IMR-90 (cell line): ENCODE measurements around the gene SH3RF3. TPM values are rescaled to one million over a fixed set of nuclear protein-coding genes. Genes with fewer than 3 reads are reported as not detected.

ENCODE experiments used
- ATAC-seq: fragments of 200-7000 bp; cut with Tn5 transposase; 2 replicates; pipeline ENCODE4 v1.9.1; 2020; ENCODE audit warnings: low read depth, mild to moderate bottlenecking, moderate library complexity
- BruUV-seq: library from RNA; stranded (reverse); fragments of 400-500 nt; replicated peaks from 2 replicates; lab custom pipeline; 2021; lab: Mats Ljungman, UMichigan
- CTCF ChIA-PET: fragments of 300-600 bp; formaldehyde crosslinking; extraction: SDS; loops from one replicate; lab custom pipeline; 2021; ENCODE audit warnings: antibody characterized with exemption; lab: Yijun Ruan, JAX
- POLR2A ChIA-PET: fragments of 300-600 bp; sonication (Branson Sonifier 250); formaldehyde crosslinking; loops from one replicate; lab custom pipeline; 2022; ENCODE audit warnings: antibody characterized with exemption; ENCODE audit not compliant: unreplicated experiment; lab: Charles Lee
- DNase-seq: peaks from one replicate; pipeline ENCODE4 v3.0.0; 2013
- H2AFZ ChIP-seq: replicated peaks from 2 replicates; pipeline ENCODE3; 2013; ENCODE audit warnings: low read length, mild to moderate bottlenecking; ENCODE audit not compliant: poor library complexity
- H2AK5ac ChIP-seq: 2 replicates; pipeline ENCODE4 v1.6.1; 2013; ENCODE audit warnings: low read depth, low read length, inconsistent platforms
- H2AK9ac ChIP-seq: replicated peaks from 2 replicates; pipeline ENCODE3; 2013; ENCODE audit warnings: mild to moderate bottlenecking, low read depth, low read length, moderate library complexity; ENCODE audit not compliant: poor library complexity
- H2BK120ac ChIP-seq: 2 replicates; pipeline ENCODE4 v1.6.1; 2013; ENCODE audit warnings: low read depth, low read length, inconsistent platforms
- H2BK15ac ChIP-seq: 3 replicates; pipeline ENCODE4 v1.6.1; 2013; ENCODE audit warnings: low read depth, low read length, inconsistent platforms
- H2BK20ac ChIP-seq: 2 replicates; pipeline ENCODE4 v1.6.1; 2013; ENCODE audit warnings: low read depth, mild to moderate bottlenecking, inconsistent platforms, low read length, moderate library complexity
- H2BK5ac ChIP-seq: 2 replicates; pipeline ENCODE4 v1.6.1; 2013; ENCODE audit warnings: mild to moderate bottlenecking, low read depth, low read length, inconsistent platforms; ENCODE audit not compliant: poor library complexity, severe bottlenecking
- H3K14ac ChIP-seq: replicated peaks from 2 replicates; pipeline ENCODE4 v1.6.1; 2013; ENCODE audit warnings: low read depth, low read length, inconsistent platforms
- H3K18ac ChIP-seq: 2 replicates; pipeline ENCODE4 v1.6.1; 2013; ENCODE audit warnings: low read depth, low read length, control low read depth
- H3K23ac ChIP-seq: 2 replicates; pipeline ENCODE4 v1.6.1; 2013; ENCODE audit warnings: low read depth, low read length, inconsistent platforms
- H3K27ac ChIP-seq: 2 replicates; pipeline ENCODE4 v1.5.1; 2013; ENCODE audit warnings: mild to moderate bottlenecking, control low read depth, low read length; ENCODE audit not compliant: insufficient read depth
- H3K27me3 ChIP-seq: 2 replicates; pipeline ENCODE4 v1.6.1; 2013; ENCODE audit warnings: low read length; ENCODE audit not compliant: control insufficient read depth, insufficient read depth
- H3K36me3 ChIP-seq: 2 replicates; pipeline ENCODE4 v1.6.1; 2013; ENCODE audit warnings: low read length, mixed read lengths; ENCODE audit not compliant: control insufficient read depth, insufficient read depth
- H3K4ac ChIP-seq: 2 replicates; pipeline ENCODE4 v1.6.1; 2013; ENCODE audit warnings: low read depth, low read length, inconsistent platforms
- H3K4me1 ChIP-seq: 2 replicates; pipeline ENCODE4 v1.6.1; 2013; ENCODE audit warnings: low read length, mixed read lengths; ENCODE audit not compliant: control insufficient read depth, insufficient read depth
- H3K4me2 ChIP-seq: 2 replicates; pipeline ENCODE4 v1.6.1; 2013; ENCODE audit warnings: low read depth, mild to moderate bottlenecking, control low read depth, low read length, moderate library complexity
- H3K4me3 ChIP-seq: 2 replicates; pipeline ENCODE4 v1.5.1; 2013; ENCODE audit warnings: low read depth, mild to moderate bottlenecking, control low read depth, low read length, moderate library complexity; ENCODE audit not compliant: insufficient read depth
- H3K56ac ChIP-seq: 2 replicates; pipeline ENCODE4 v1.6.1; 2013; ENCODE audit warnings: low read length, inconsistent platforms; ENCODE audit not compliant: insufficient read depth; ENCODE audit errors: extremely low read depth
- H3K79me1 ChIP-seq, 2 experiments: 2 replicates each; pipeline ENCODE4 v1.6.1; 2013; ENCODE audit warnings: low read length in 2 of 2, inconsistent platforms in 1 of 2, low read depth in 1 of 2
- H3K9ac ChIP-seq: 2 replicates; pipeline ENCODE4 v1.6.1; 2013; ENCODE audit warnings: low read depth, low read length, control low read depth
- H3K9me1 ChIP-seq: 2 replicates; pipeline ENCODE4 v1.6.1; 2013; ENCODE audit warnings: low read length, inconsistent platforms; ENCODE audit not compliant: insufficient read depth
- H3K9me3 ChIP-seq: 2 replicates; pipeline ENCODE4 v1.6.1; 2013; ENCODE audit warnings: low read length; ENCODE audit not compliant: control insufficient read depth, insufficient read depth
- H4K20me1 ChIP-seq: 2 replicates; pipeline ENCODE4 v1.6.1; 2013; ENCODE audit warnings: low read length, inconsistent platforms; ENCODE audit not compliant: insufficient read depth
- H4K5ac ChIP-seq: 2 replicates; pipeline ENCODE4 v1.6.1; 2013; ENCODE audit warnings: mild to moderate bottlenecking, low read depth, low read length, control low read depth
- H4K8ac ChIP-seq, 2 experiments: 2 replicates each; pipeline ENCODE4 v1.6.1; 2013; ENCODE audit warnings: low read depth in 2 of 2, low read length in 2 of 2, control low read depth in 1 of 2, inconsistent platforms in 1 of 2
- H4K91ac ChIP-seq: 2 replicates; pipeline ENCODE4 v1.6.1; 2013; ENCODE audit warnings: low read depth, low read length, inconsistent platforms; ENCODE audit not compliant: insufficient read depth
- CHD1 ChIP-seq: IDR thresholded peaks from 2 replicates; pipeline ENCODE4 v1.6.1; 2012; ENCODE audit warnings: low read depth, low read length, improper control_type of control experiment
- RAD21 ChIP-seq: IDR thresholded peaks from 2 replicates; pipeline ENCODE4 v1.6.1; 2012; ENCODE audit warnings: low read length, improper control_type of control experiment
- RFX5 ChIP-seq: IDR thresholded peaks from 2 replicates; pipeline ENCODE4 v1.8.0; 2012; ENCODE audit warnings: low read depth, mild to moderate bottlenecking, low read length, moderate library complexity
- USF2 ChIP-seq: fragments of 150-350 bp; IDR thresholded peaks from 2 replicates; pipeline ENCODE4 v1.6.1; 2017; ENCODE audit warnings: mild to moderate bottlenecking, antibody characterized with exemption, low read length, low read depth
- WGBS, 2 experiments: methylation state at CpG; one replicate each; pipeline versions ENCODE4 v1.1.5 to v1.1.7; 2013; ENCODE audit warnings: missing lambda C conversion rate in 2 of 2; ENCODE audit not compliant: insufficient read length in 1 of 2; ENCODE audit errors: extremely low coverage in 2 of 2; 5-methylcytosine and 5-hydroxymethylcytosine counted together
- dilution Hi-C: fragments of 300-500 bp; cut with HindIII; formaldehyde crosslinking; loops from one replicate; pipeline ENCODE4 v1.14.3; 2018; ENCODE audit warnings: low sequenced_read_pairs; ENCODE audit not compliant: unreplicated experiment
- in situ Hi-C: fragments of 300-500 bp; cut with MboI; formaldehyde crosslinking; loops from 3 replicates; pipeline ENCODE4 v1.14.3; 2019; ENCODE audit warnings: low sequenced_read_pairs, inconsistent platforms, mixed read lengths
- intact Hi-C: fragments of 100-400 bp; cut with micrococcal nuclease; formaldehyde crosslinking; loops from 2 replicates; pipeline ENCODE4 v1.10.0; 2022
- polyA plus RNA-seq, 3 experiments: library from polyadenylated mRNA; depleted of rRNA; stranded (reverse); fragments of >200 nt; gene quantifications; 2 replicates each; pipeline ENCODE4 v1.2.3, GENCODE V29; 2012; ENCODE audit warnings: low replicate concordance in 1 of 3
- total RNA-seq: library from RNA; depleted of rRNA; stranded (reverse); fragments of >200 nt; gene quantifications from 2 replicates; pipeline ENCODE4 v1.2.3, GENCODE V29; 2012

Gene SH3RF3
- total and polyA plus RNA-seq, 2 of the 4 experiments (the other 2 are of a cell fraction): 3.4 to 5.3 TPM

GRCh38 chr2:109337221-109337620 is 208.2 kb downstream of the SH3RF3 start:
- Histone ChIP-seq H3K4ac (peak overlapping the region; percentile 100), H2AFZ (no peak overlapping the region), H3K4me3 (no peak overlapping the region), H3K27ac (peak overlapping the region; percentile 6), H3K18ac (no peak overlapping the region; the same call in 1 of the 2 replicates), H3K27me3 (no peaks in the 10 kb centered on the region), H4K20me1 (peaks cover 9% of the 10 kb centered on the region; the same call in 1 of the 2 replicates), H3K23ac (peak overlapping the region; percentile 59), H4K5ac (0 out of 2 replicates have a peak overlapping the region, but pooled peaks have one; percentile 3), H3K9ac (no peak overlapping the region), H3K36me3 (no peaks in the 10 kb centered on the region), H2BK20ac (peak overlapping the region; percentile 79), H3K9me1 (peaks cover 59% of the 10 kb centered on the region), H3K4me1 (peaks cover 38% of the 10 kb centered on the region), H3K14ac (peak overlapping the region; percentile 81), H4K8ac (peak overlapping the region; percentile 75 to 78), H3K9me3 (no peaks in the 10 kb centered on the region), H3K79me1 (peaks cover 64 to 95% of the 10 kb centered on the region in 2 experiments), H3K4me2 (no peak overlapping the region), H3K56ac (peak overlapping the region; percentile 74), H2AK5ac (peak overlapping the region; percentile 97), H2AK9ac (peak overlapping the region; percentile 77), H2BK5ac (peak overlapping the region; percentile 91), H2BK15ac (peak overlapping the region; percentile 87; the same call in 2 of the 3 replicates), H4K91ac (peak overlapping the region; percentile 100), H2BK120ac (peak overlapping the region; percentile 100)
- intact Hi-C loops (loop anchor here (2.0 to 5.0 kb wide), 2 partner anchors 50 to 174 kb away; no protein-coding TSS in a partner anchor), dilution Hi-C loops (no loop called here), in situ Hi-C loops (loop anchor here (25.0 kb wide), 1 partner anchor 200 kb away; the partner anchor contains the start of gene SH3RF3)
- ATAC-seq: no peak
- 100% methylated on average over 1 of the region's 9 CpGs; no CpG with 5 or more reads in 1 of the 2 experiments for WGBS, 2 experiments
- ChIA-PET POLR2A (no interaction called here), CTCF (interaction anchor here (0.7 kb wide), 1 partner anchor 172 kb away, joined by 6 read pairs; no protein-coding TSS in a partner anchor)
- DNase-seq: no peak
- no peak for TF ChIP-seq USF2
- no peak for TF ChIP-seq RAD21
- TF ChIP-seq RFX5: no peak
- no peak for TF ChIP-seq CHD1
- no TSS peak for BruUV-seq
